ENCODE results near the gene BCL2L13.

Gene BCL2L13

GRCh38 chr22:17767233-17768065, 128.9 kb downstream of the BCL2L13 start:
- no peak for DNase-seq

GRCh38 chr22:17769013-17769715, 130.6 kb downstream of the BCL2L13 start:
- no peak for DNase-seq

DNA sequence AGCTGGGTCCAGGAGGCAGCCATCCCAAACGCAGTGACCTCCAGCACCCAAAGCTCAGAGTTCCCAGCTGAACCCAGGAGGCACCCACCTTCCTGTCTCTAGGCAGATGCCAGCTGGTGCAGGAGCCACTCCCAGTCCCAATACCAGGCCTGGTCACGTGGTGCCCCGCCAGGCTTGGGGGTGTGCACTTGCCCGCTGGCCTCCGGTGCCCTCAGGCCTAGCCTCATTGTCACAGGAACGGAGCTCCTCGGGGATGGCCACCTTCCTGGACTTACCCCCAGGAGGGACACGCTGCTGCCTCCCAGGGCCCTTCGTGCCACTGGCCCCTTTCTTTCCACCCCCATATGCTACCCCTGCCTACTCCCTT, 131.1 kb downstream of the BCL2L13 start:
- no peak for DNase-seq

DNA sequence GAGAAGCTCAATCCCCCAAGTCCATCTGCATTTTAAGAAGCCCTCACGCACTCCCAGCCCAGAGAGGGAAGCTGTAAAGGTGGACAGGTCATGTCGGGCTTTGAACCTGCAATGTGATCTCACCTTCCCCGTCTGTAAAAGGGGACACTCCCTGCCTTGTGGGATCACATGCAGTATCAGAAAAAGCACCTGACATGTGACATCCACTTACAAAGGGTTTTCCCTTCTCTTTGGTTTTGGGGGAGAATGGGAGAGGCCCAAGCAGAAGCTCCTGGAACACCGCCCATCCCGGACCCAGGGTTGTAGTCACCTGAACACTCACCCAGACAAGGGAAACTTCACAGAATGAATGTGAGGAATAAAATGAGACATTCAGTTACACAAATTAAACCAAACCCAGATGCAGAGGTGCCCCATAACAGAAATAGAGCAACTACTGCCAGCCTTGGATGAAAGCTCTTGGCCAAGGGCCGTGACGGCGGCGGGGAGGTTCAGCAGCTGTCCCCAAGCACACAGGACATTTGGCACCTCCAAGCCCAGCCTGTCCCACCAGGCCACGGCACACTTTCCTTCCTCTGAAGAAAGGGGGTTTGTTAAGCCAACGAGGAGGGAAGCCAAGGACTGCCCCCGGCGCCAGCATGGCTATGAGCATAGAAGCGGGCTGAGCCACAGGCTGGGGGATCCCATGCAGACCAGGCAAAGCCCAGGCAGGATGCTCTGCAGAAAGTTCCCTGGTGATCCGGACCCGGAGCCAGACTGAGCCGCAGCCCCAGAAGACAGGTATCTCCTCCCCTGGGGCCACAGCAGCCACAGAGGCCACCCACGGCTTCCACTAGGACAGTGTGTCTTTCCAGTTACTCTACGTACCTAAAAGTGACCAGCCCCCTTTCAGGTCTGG, 131.9 kb downstream of the BCL2L13 start:
- no peak for DNase-seq

GRCh38 chr22:17772249-17772957, 133.8 kb downstream of the BCL2L13 start:
- no peak for DNase-seq

- no peak for DNase-seq
Measured at GRCh38 chr22:17772958-17773605, 134.5 kb downstream of the BCL2L13 start.

- peak; percentile 64 for DNase-seq
Measured at GRCh38 chr22:17773606-17774205, 135.1 kb downstream of the BCL2L13 start.

GRCh38 chr22:17774206-17774925, 135.8 kb downstream of the BCL2L13 start, which contains the start of gene BID:
Gene BID, minus strand, starts transcription at chr22:17774469. Its CDS starts 24,353 bp downstream, at chr22:17750116.
- DNase-seq = no peak

GRCh38 chr22:17774926-17775685, 136.5 kb downstream of the BCL2L13 start:
- no peak for DNase-seq

DNA sequence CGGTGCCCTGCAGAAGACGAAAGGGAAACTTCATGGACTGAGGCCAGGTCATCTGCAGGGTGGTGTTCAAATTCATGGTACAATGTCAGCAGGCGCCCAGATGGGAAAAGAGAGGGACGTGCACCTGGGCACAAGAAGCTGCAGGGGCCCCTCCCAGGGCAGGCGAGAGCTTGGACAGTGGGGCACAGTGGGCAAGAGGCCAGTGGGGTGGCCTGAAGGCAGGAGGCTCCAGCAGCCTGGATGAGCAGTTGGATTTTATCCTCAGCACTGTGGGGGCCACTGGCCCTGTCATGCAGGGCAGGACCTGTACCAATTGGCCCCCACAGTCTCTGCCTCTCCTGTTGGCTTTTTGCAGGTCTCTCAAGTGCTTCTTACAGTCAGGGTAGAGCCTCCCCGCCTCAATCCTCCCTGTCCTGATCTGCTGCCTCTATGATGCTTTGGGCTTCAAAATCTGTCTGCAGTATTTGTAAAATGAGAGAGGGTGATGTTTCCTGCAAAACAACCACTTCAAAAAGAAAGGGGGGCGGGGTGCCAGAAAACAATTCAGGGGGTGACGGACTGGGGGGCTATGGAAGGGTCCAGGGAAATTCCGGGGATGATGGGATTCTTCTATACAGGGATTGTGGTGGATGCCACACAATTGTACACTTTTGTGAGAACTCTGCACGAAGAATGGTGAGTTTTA, 137.4 kb downstream of the BCL2L13 start:
- DNase-seq = no peak

DNA sequence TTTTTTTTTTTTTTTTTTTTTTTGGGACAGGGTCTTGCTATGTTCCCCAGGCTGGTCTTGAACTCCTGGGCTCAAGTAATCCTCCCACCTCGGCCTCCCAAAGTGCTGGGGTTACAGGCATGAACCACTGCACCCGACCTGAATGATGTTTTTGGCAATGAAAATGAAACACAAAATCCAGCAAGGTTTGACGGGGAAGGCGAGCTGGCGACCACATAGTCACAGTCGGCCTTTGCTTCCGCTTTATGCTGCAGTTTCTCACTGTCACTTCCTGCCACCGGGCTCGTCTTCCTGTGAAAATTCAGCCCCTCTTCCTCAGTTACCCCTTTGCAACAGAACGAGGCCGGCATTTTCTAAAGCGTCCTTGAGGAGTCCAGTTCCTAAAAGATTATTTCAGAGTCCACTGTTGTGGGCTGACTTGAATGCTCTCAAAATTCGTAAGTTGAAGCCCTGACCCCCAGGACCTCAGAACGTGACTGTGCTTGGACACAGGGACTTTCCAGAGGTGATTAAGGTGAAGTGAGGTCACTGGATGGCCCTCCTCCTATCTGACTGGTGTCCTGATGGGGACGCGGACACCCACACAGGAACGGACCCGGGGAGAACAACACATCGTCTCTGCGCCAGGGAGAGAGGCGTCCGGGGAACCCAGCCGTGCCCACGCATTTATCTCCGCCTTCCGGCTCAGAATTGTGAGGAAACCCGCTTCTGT, 138.6 kb downstream of the BCL2L13 start:
- DNase-seq = no peak

DNA sequence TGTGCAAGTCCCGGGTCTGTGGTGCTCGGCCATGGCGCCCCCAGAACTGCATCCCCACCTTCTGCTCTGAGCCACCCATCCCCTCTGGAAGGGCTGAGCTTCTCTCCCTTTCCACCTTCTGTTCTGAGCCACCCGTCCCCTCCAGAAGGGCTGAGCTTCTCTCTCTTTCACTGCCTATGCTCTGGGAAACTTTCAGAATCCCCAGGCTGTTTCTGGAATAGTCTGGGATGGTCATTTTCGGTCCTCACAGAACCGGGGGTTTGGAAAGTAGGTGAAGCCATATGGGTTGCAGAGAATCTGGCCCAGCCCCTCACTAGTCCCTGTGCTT, 139.1 kb downstream of the BCL2L13 start:
- DNase-seq = no peak

DNA sequence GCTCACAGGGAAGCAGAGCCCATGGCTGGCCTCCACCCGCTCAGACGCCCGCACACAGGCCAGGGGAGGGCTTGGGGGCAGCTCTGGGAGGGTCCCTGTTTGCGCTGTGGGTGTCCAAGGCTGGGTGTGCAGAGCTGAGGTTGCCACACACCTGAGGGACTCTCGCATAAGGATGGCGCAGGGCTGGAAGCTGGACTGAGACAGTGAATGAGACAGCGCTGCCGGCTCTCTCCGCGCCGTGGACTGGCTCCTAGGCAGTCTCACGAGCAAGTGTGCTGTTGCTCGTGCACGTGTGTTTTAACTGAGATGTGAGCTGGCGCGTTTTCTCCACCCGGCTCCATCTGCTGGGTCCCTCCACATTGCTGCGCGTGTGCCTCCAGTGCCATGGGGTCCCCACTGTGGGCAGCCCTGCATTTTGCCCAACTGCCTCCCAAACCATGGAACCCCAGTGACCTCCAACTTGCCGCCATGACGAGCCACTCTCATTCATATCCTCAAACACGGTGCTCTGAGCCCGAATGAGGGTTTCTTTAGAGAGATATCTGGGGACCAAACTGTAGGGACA, 139.9 kb downstream of the BCL2L13 start:
- DNase-seq = no peak

DNA sequence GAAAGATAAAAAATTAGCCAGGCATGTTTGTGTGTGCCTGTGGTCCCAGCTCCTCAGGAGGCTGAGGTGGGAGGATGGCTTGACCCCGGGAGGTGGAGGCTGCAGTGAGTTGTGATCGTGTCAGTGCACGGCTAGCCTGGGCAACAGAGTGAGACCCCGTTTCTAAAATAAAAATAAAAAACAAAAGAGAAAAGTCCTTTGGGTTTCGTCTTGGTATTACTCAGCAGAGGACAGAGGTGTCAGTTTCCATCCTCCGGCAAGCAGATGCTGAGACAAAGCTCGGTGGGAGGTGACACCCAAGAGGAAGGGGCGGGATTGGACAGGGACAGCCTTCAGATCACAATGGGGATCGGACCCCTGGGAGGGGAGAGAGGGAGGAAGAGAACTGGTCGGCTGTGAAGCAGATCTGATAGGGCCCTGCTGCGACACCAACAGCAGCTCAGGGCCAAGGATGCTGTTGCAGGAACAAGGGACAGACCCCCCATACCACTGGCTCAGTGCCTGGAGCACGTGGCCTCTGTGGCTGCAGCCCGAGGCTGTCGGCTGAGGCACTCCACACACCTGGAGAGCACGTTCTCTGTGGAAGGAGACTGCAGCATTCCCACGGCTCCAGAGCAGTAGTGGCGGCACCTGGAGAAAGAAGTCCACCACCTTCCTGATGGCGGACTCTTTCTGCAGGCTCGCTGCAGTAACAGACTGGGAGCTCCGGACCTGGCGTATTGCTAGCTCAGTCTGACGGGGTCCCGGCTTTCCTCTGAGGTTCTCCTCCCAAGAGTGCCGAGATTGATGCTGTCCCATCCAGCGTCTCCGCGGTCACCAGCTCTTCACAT, 140.9 kb downstream of the BCL2L13 start:
- no peak for DNase-seq

- no peak for DNase-seq
Measured at GRCh38 chr22:17780116-17780740, 141.7 kb downstream of the BCL2L13 start.
